ENCODE data around the gene DNASE1L1. TPM values are rescaled to one million over a fixed set of nuclear protein-coding genes. Genes with fewer than 3 reads are reported as not detected.

DNASE1L1 gene
- total RNA-seq, 1 experiment from 2014 or later: 17.6 TPM

GRCh38 chrX:154352466-154352865 is 56.6 kb downstream of the DNASE1L1 start:
- Histone ChIP-seq H3K9me2 (replicated peaks; ENCODE audit: insufficient read depth, low read length) (no peaks in the 10 kb centered on the region), H3K9ac (ENCODE audit: low read length) (no peak overlapping the region), H3K27me3 (ENCODE audit: low read length) (no peaks in the 10 kb centered on the region), H3K4me1 (ENCODE audit: low read length) (no peaks in the 10 kb centered on the region), H3K4me2 (ENCODE audit: low read depth, low read length, poor library complexity, severe bottlenecking) (no peak overlapping the region), H3K79me2 (ENCODE audit: low read length) (no peaks in the 10 kb centered on the region), H4K20me1 (ENCODE audit: insufficient read depth, low read depth, low read length) (no peaks in the 10 kb centered on the region), H3K27ac (ENCODE audit: low read length) (no peak overlapping the region), H3K9me3 (ENCODE audit: low read length) (no peaks in the 10 kb centered on the region), H3K36me3 (ENCODE audit: insufficient read depth, low read length) (no peaks in the 10 kb centered on the region), H2AFZ (ENCODE audit: low read length) (no peak overlapping the region), H3K4me3 (ENCODE audit: low read length) (no peak overlapping the region)
- no peak for DNase-seq

GRCh38 chrX:154352012-154352401 is 57.0 kb downstream of the DNASE1L1 start:
- no peak for DNase-seq
- no peak overlapping the region for H3K9ac ChIP-seq (ENCODE audit: low read length)
- no peaks in the 10 kb centered on the region for H3K36me3 ChIP-seq (ENCODE audit: insufficient read depth, low read length)
- no peaks in the 10 kb centered on the region for H3K79me2 ChIP-seq (ENCODE audit: low read length)
- no peak overlapping the region for H3K27ac ChIP-seq (ENCODE audit: low read length)
- H3K4me3 ChIP-seq (ENCODE audit: low read length): no peak overlapping the region
- no peak overlapping the region for H3K4me2 ChIP-seq (ENCODE audit: low read depth, low read length, poor library complexity, severe bottlenecking)
- no peaks in the 10 kb centered on the region for H3K27me3 ChIP-seq (ENCODE audit: low read length)
- no peaks in the 10 kb centered on the region for H3K4me1 ChIP-seq (ENCODE audit: low read length)
- H2AFZ ChIP-seq (ENCODE audit: low read length): no peak overlapping the region
- H4K20me1 ChIP-seq (ENCODE audit: insufficient read depth, low read depth, low read length): no peaks in the 10 kb centered on the region
- H3K9me2 ChIP-seq (replicated peaks; ENCODE audit: insufficient read depth, low read length): no peaks in the 10 kb centered on the region
- H3K9me3 ChIP-seq (ENCODE audit: low read length): no peaks in the 10 kb centered on the region

Small RNA genes within 50 kb of the gene (small RNA-seq; reads per million reads assigned to genes)
- gene MIR6858: not detected
- not detected for gene SNORA70

Other genes with a start within 250 kb of the DNASE1L1 start
- gene OPN1MW, start 226.7 kb downstream of the DNASE1L1 start, total RNA-seq (2014; rRNA removed; shearing (Covaris generic); ENCODE audit: low replicate concordance): not detected in 2 replicates
- not detected in 2 replicates for gene OPN1MW2, start 189.5 kb downstream of the DNASE1L1 start, total RNA-seq (2014; rRNA removed; shearing (Covaris generic); ENCODE audit: low replicate concordance)
- gene OPN1MW3, start 151.7 kb downstream of the DNASE1L1 start, total RNA-seq (2014; rRNA removed; shearing (Covaris generic); ENCODE audit: low replicate concordance): not detected in 2 replicates
- not detected in 2 replicates for gene TEX28, start 114.1 kb downstream of the DNASE1L1 start, total RNA-seq (2014; rRNA removed; shearing (Covaris generic); ENCODE audit: low replicate concordance)
- not detected in 2 replicates for gene TKTL1, start 113.5 kb downstream of the DNASE1L1 start, total RNA-seq (2014; rRNA removed; shearing (Covaris generic); ENCODE audit: low replicate concordance)
- 46.3 and 89.6 TPM in 2 replicates for gene FLNA, start 34.6 kb downstream of the DNASE1L1 start, total RNA-seq (2014; rRNA removed; shearing (Covaris generic); ENCODE audit: low replicate concordance)
- gene EMD, start 30.0 kb downstream of the DNASE1L1 start, total RNA-seq (2014; rRNA removed; shearing (Covaris generic); ENCODE audit: low replicate concordance): 19.5 and 20.7 TPM in 2 replicates
- 4,110 and 4,432 TPM in 2 replicates for gene RPL10, start 10.9 kb downstream of the DNASE1L1 start, total RNA-seq (2014; rRNA removed; shearing (Covaris generic); ENCODE audit: low replicate concordance)
- gene TAFAZZIN, start 2.3 kb upstream of the DNASE1L1 start, total RNA-seq (2014; rRNA removed; shearing (Covaris generic); ENCODE audit: low replicate concordance): 22.1 and 39.0 TPM in 2 replicates
- 40.0 and 46.6 TPM in 2 replicates for gene ATP6AP1, start 19.4 kb upstream of the DNASE1L1 start, total RNA-seq (2014; rRNA removed; shearing (Covaris generic); ENCODE audit: low replicate concordance)
- gene GDI1, start 27.9 kb upstream of the DNASE1L1 start, total RNA-seq (2014; rRNA removed; shearing (Covaris generic); ENCODE audit: low replicate concordance): 52.7 and 88.3 TPM in 2 replicates
- 18.9 and 49.5 TPM in 2 replicates for gene FAM50A, start 34.9 kb upstream of the DNASE1L1 start, total RNA-seq (2014; rRNA removed; shearing (Covaris generic); ENCODE audit: low replicate concordance)
- gene PLXNA3, start 49.0 kb upstream of the DNASE1L1 start, total RNA-seq (2014; rRNA removed; shearing (Covaris generic); ENCODE audit: low replicate concordance): 7.2 and 15.8 TPM in 2 replicates
- 51.8 and 73.5 TPM in 2 replicates for gene LAGE3, start 70.0 kb upstream of the DNASE1L1 start, total RNA-seq (2014; rRNA removed; shearing (Covaris generic); ENCODE audit: low replicate concordance)
- 30.4 and 52.2 TPM in 2 replicates for gene UBL4A, start 77.4 kb upstream of the DNASE1L1 start, total RNA-seq (2014; rRNA removed; shearing (Covaris generic); ENCODE audit: low replicate concordance)
- gene SLC10A3, start 81.4 kb upstream of the DNASE1L1 start, total RNA-seq (2014; rRNA removed; shearing (Covaris generic); ENCODE audit: low replicate concordance): 30.5 and 32.1 TPM in 2 replicates
- 14.0 and 36.4 TPM in 2 replicates for gene FAM3A, start 107.0 kb upstream of the DNASE1L1 start, total RNA-seq (2014; rRNA removed; shearing (Covaris generic); ENCODE audit: low replicate concordance)
- gene G6PD, start 137.6 kb upstream of the DNASE1L1 start, total RNA-seq (2014; rRNA removed; shearing (Covaris generic); ENCODE audit: low replicate concordance): 24.3 and 36.1 TPM in 2 replicates
- gene IKBKG, start 138.4 kb upstream of the DNASE1L1 start, total RNA-seq (2014; rRNA removed; shearing (Covaris generic); ENCODE audit: low replicate concordance): 8.1 and 14.3 TPM in 2 replicates
- not detected in 2 replicates for gene CTAG1A, start 175.9 kb upstream of the DNASE1L1 start, total RNA-seq (2014; rRNA removed; shearing (Covaris generic); ENCODE audit: low replicate concordance)
- gene CTAG1B, start 210.0 kb upstream of the DNASE1L1 start, total RNA-seq (2014; rRNA removed; shearing (Covaris generic); ENCODE audit: low replicate concordance): not detected in 2 replicates
- 15.5 TPM in 1 of 2 replicates, not detected in the other for gene CTAG2, start 244.3 kb upstream of the DNASE1L1 start, total RNA-seq (2014; rRNA removed; shearing (Covaris generic); ENCODE audit: low replicate concordance)